D721Med (cell line): Measurements from ENCODE around the gene TTC23.

Experiments
- DNase-seq: peaks from one replicate; pipeline ENCODE4 v3.0.0; 2011; ENCODE audit warnings: low spot score; ENCODE audit not compliant: insufficient read length
- FAIRE-seq: peaks from 2 replicates; lab custom pipeline; 2011; peaks lifted over from hg19 to GRCh38; lab: Jason Lieb, UNC
- CTCF ChIP-seq: IDR thresholded peaks from 2 replicates; pipeline ENCODE4 v1.5.1; 2012; ENCODE audit warnings: mild to moderate bottlenecking, control low read depth; ENCODE audit not compliant: insufficient read depth; ENCODE audit errors: missing control alignments

The TTC23 gene

GRCh38 chr15:99132122-99132521, 117.3 kb downstream of the TTC23 start:
- DNase-seq (no peak), FAIRE-seq (no peak)
- no peak for TF ChIP-seq CTCF

GRCh38 chr15:99131441-99132023, 117.8 kb downstream of the TTC23 start:
- DNase-seq (no peak), FAIRE-seq (no peak)
- no peak for TF ChIP-seq CTCF

GRCh38 chr15:99130765-99131440, 118.5 kb downstream of the TTC23 start:
- no peak for FAIRE-seq
- no peak for TF ChIP-seq CTCF
- DNase-seq: no peak

- no peak for FAIRE-seq
- no peak for DNase-seq
- no peak for TF ChIP-seq CTCF
Measured at GRCh38 chr15:99130314-99130713, 119.1 kb downstream of the TTC23 start.

GRCh38 chr15:99129644-99130043, 119.7 kb downstream of the TTC23 start:
- DNase-seq: no peak
- FAIRE-seq: no peak
- TF ChIP-seq CTCF: no peak

GRCh38 chr15:99128411-99128810, 121.0 kb downstream of the TTC23 start:
- no peak for DNase-seq
- no peak for TF ChIP-seq CTCF
- FAIRE-seq: no peak

GRCh38 chr15:99127773-99128172, 121.6 kb downstream of the TTC23 start:
- FAIRE-seq (no peak), DNase-seq (no peak)
- TF ChIP-seq CTCF: no peak
